Right lobe of liver (tissue), 4 donors: ENCODE measurements around the gene ASPDH.

Experiments
- POLR2A ChIP-seq: fragments of 450-650 bp; IDR thresholded peaks from one replicate; pipeline ENCODE4 v1.6.1; 2017; ENCODE audit warnings: antibody characterized with exemption, mild to moderate bottlenecking
- TF ChIP-seq, protein P1 (sequence below), 4 donors: fragments of 200-600 bp in 3 of 4; fragments of 450-650 bp in 1 of 4; IDR thresholded peaks; one replicate each; pipeline versions ENCODE4 v1.5.1 to v1.8.0; 2016 to 2022; ENCODE audit warnings: antibody characterized with exemption in 4 of 4, mild to moderate bottlenecking in 2 of 4
- donor health status: DM: no; HTN: no; CAD: no.
- donor health status: DM: no; HTN: no; CAD: no.
- donor health status: DM: no; HTN: yes; CAD: no.

DNA sequence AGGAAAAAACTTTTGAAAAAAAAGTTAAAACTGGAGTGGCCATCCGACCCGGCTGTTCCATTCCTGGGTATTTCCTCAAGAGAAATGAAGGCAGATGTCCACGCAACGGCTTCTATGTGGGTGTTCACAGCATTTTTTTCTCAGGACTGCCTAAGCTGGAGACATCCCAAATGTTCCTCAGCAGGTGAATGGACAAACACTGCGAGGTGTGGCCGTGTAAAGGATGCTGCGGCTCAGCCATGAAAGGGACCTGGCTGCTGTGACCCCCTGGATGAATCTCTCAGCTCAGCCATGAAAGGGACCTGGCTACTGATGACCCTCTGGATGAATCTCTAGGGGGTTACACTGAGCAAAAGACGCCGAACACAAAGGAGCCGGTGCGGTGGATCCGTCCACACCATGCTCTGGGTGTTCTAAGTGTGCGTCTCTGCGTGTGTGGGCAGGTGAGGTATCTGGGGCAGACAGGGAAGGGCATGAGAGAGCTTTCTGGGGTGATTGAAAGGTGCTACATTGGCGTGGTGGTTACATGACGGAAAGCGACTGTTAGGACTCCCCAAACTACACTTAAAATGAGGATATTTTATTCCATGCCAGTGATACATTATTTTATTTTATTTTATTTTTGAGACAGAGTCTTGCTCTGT is 7.2 kb upstream of the ASPDH start:
- no peak for TF ChIP-seq POLR2A
- TF ChIP-seq, protein P1, sequence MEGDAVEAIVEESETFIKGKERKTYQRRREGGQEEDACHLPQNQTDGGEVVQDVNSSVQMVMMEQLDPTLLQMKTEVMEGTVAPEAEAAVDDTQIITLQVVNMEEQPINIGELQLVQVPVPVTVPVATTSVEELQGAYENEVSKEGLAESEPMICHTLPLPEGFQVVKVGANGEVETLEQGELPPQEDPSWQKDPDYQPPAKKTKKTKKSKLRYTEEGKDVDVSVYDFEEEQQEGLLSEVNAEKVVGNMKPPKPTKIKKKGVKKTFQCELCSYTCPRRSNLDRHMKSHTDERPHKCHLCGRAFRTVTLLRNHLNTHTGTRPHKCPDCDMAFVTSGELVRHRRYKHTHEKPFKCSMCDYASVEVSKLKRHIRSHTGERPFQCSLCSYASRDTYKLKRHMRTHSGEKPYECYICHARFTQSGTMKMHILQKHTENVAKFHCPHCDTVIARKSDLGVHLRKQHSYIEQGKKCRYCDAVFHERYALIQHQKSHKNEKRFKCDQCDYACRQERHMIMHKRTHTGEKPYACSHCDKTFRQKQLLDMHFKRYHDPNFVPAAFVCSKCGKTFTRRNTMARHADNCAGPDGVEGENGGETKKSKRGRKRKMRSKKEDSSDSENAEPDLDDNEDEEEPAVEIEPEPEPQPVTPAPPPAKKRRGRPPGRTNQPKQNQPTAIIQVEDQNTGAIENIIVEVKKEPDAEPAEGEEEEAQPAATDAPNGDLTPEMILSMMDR (IDR thresholded peaks at IDR 0.05) = no peak
